ENCODE measurements around the gene VPS54. TPM values are rescaled to one million over a fixed set of nuclear protein-coding genes. Genes with fewer than 3 reads are reported as not detected.

Gene VPS54
- total and polyA plus RNA-seq, 9 of the 15 experiments (the other 6 are each of a cell fraction or from before 2014, with no cell fraction given): 4.9 to 23.2 (median 13.2) TPM

DNA sequence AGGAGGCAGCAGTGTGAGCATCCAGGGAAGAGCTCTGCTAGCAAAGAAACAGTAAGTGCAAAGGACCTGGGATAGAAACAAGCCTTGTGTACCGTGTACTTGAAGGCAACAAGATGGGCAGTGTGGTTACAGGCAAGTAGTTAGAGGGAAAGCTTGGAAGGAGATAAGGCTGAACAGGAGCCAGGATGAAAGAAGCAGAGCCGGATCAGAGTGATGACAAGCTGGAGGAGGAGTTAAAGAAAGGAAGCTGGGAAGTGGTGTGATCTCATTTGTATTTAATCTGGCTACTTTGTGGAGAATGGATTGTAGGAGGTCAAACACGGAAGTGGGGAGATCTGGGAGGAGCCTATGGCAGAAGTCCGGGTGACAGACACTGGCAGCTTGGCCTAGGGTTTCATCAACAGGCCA, 44.7 kb upstream of the VPS54 start (continued):
- TF ChIP-seq SOX6 (IDR thresholded peaks at IDR 0.05): peak; percentile 21; the same call in 1 of the 2 replicates
- TF ChIP-seq, protein P1, sequence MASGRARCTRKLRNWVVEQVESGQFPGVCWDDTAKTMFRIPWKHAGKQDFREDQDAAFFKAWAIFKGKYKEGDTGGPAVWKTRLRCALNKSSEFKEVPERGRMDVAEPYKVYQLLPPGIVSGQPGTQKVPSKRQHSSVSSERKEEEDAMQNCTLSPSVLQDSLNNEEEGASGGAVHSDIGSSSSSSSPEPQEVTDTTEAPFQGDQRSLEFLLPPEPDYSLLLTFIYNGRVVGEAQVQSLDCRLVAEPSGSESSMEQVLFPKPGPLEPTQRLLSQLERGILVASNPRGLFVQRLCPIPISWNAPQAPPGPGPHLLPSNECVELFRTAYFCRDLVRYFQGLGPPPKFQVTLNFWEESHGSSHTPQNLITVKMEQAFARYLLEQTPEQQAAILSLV (tag; IDR thresholded peaks at IDR 0.05): no peak
- TF ChIP-seq SRSF3 (IDR thresholded peaks at IDR 0.05; ENCODE audit: insufficient read depth, low read length): no peak
- TF ChIP-seq, protein P2, sequence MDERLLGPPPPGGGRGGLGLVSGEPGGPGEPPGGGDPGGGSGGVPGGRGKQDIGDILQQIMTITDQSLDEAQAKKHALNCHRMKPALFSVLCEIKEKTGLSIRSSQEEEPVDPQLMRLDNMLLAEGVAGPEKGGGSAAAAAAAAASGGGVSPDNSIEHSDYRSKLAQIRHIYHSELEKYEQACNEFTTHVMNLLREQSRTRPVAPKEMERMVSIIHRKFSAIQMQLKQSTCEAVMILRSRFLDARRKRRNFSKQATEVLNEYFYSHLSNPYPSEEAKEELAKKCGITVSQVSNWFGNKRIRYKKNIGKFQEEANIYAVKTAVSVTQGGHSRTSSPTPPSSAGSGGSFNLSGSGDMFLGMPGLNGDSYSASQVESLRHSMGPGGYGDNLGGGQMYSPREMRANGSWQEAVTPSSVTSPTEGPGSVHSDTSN (CRISPR knock-in tag; IDR thresholded peaks at IDR 0.05; ENCODE audit: low read depth): no peak
- TF ChIP-seq, protein P2 (tag; conservative IDR thresholded peaks at IDR 0.05; ENCODE audit: low read depth): peak; percentile 39; the same call in 1 of the 2 replicates
- TF ChIP-seq FOXK2 (conservative IDR thresholded peaks at IDR 0.05 in 1 of 2, IDR thresholded peaks at IDR 0.05 in 1 of 2; ENCODE audit: low read depth in 2 of 2): peak; percentile 61 to 63
- TF ChIP-seq, protein P3, sequence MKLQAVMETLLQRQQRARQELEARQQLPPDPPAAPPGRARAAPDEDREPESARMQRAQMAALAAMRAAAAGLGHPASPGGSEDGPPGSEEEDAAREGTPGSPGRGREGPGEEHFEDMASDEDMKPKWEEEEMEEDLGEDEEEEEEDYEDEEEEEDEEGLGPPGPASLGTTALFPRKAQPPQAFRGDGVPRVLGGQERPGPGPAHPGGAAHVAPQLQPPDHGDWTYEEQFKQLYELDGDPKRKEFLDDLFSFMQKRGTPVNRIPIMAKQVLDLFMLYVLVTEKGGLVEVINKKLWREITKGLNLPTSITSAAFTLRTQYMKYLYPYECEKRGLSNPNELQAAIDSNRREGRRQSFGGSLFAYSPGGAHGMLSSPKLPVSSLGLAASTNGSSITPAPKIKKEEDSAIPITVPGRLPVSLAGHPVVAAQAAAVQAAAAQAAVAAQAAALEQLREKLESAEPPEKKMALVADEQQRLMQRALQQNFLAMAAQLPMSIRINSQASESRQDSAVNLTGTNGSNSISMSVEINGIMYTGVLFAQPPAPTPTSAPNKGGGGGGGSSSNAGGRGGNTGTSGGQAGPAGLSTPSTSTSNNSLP (IDR thresholded peaks at IDR 0.05; ENCODE audit: borderline replicate concordance, low read depth, low read length): 0 out of 2 replicates have a peak, but pooled peaks have one; percentile 20
- TF ChIP-seq SP2 (IDR thresholded peaks at IDR 0.05; ENCODE audit: extremely low read depth, low read depth, low read length, poor library complexity, severe bottlenecking): no peak
- TF ChIP-seq ARID1B (IDR thresholded peaks at IDR 0.05): peak; percentile 54; the same call in 1 of the 2 replicates
- no peak for TF ChIP-seq ZNF57 (CRISPR knock-in tag; IDR thresholded peaks at IDR 0.05)
- TF ChIP-seq, protein P4, sequence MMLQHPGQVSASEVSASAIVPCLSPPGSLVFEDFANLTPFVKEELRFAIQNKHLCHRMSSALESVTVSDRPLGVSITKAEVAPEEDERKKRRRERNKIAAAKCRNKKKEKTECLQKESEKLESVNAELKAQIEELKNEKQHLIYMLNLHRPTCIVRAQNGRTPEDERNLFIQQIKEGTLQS (IDR thresholded peaks at IDR 0.05): peak; percentile 21; the same call in 1 of the 2 replicates
- TF ChIP-seq, protein P4 (CRISPR knock-in tag; conservative IDR thresholded peaks at IDR 0.05): no peak
- TF ChIP-seq NCOA1 (IDR thresholded peaks at IDR 0.05; ENCODE audit: low read depth): no peak
- peak; percentile 69; the same call in 1 of the 2 replicates for TF ChIP-seq SPI1 (IDR thresholded peaks at IDR 0.05; ENCODE audit: borderline replicate concordance, low read depth, low read length)
- peak; percentile 56; the same call in 1 of the 2 replicates for TF ChIP-seq JUND (IDR thresholded peaks at IDR 0.05; ENCODE audit: borderline replicate concordance, low read depth, low read length)
- peak; percentile 37; the same call in 1 of the 3 replicates for TF ChIP-seq JUND (tag; IDR thresholded peaks at IDR 0.05; ENCODE audit: borderline replicate concordance, low read depth, low read length)
- TF ChIP-seq, protein P5, sequence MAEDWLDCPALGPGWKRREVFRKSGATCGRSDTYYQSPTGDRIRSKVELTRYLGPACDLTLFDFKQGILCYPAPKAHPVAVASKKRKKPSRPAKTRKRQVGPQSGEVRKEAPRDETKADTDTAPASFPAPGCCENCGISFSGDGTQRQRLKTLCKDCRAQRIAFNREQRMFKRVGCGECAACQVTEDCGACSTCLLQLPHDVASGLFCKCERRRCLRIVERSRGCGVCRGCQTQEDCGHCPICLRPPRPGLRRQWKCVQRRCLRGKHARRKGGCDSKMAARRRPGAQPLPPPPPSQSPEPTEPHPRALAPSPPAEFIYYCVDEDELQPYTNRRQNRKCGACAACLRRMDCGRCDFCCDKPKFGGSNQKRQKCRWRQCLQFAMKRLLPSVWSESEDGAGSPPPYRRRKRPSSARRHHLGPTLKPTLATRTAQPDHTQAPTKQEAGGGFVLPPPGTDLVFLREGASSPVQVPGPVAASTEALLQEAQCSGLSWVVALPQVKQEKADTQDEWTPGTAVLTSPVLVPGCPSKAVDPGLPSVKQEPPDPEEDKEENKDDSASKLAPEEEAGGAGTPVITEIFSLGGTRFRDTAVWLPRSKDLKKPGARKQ (CRISPR knock-in tag; IDR thresholded peaks at IDR 0.05): no peak
- no peak for TF ChIP-seq KLF10 (CRISPR knock-in tag; IDR thresholded peaks at IDR 0.05)
- no peak for TF ChIP-seq ARID2 (IDR thresholded peaks at IDR 0.05)
- TF ChIP-seq ATF7 (IDR thresholded peaks at IDR 0.05): peak; percentile 44

All from K562 (cell line).